GM19468 (cell line): ENCODE data around the gene GJA1.

ENCODE experiments used
- ATAC-seq: cut with Tn5 transposase; IDR thresholded peaks from one replicate; pipeline ENCODE4 v1.9.1; 2021; ENCODE audit warnings: mild to moderate bottlenecking, moderate library complexity, moderate number of reproducible peaks; ENCODE audit not compliant: unreplicated experiment; ENCODE audit errors: extremely low read depth

GJA1 gene

DNA sequence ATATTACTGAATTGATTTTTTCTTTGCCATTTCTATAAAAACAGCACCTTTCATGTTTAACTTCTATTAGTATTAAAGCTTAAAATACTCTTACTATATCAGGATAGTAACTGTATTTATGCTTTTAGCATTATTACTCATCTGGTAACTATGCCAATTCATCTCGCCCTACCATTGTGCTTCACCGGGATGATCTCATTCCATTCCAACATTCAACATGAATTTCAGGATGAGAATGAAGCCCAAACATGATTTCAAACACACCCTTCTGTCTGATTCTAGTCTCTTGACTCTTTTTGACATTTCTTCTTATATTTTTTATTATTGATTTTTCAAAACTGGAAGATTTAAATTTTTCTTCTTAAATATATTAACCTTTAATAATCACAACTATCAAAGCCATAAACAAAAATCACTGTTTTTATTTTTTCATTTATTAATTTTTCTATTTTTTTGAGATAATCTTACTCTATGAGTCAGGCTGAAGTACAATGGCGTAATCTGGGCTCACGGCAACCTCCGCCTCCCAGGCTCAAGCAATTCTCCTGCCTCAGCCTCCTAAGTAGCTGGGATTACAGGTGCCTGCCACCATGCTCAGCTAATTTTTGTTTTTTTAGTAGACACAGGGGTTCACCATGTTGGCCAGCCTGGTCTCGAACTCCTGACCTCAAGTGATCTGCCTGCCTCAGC, 46.7 kb downstream of the GJA1 start:
- ATAC-seq = no peak

DNA sequence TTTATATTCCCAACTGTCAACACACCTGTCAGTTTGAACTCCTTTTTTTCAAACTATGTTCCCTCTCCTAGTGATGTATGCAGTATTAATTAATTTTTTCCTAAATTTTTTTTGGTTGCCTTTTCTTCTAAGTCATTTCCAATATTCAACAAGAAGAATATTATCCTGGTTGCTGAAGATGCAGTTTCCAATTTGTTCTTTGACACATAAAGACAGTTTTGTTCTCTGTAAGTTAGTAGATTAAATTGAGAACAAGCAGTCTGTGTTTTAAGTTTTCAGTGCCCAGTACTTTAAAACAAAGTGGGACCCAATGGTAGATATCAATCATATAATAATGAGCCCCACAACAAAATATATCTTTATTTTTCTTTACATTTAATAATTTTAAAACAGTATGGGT, 47.3 kb downstream of the GJA1 start:
- ATAC-seq = no peak

DNA sequence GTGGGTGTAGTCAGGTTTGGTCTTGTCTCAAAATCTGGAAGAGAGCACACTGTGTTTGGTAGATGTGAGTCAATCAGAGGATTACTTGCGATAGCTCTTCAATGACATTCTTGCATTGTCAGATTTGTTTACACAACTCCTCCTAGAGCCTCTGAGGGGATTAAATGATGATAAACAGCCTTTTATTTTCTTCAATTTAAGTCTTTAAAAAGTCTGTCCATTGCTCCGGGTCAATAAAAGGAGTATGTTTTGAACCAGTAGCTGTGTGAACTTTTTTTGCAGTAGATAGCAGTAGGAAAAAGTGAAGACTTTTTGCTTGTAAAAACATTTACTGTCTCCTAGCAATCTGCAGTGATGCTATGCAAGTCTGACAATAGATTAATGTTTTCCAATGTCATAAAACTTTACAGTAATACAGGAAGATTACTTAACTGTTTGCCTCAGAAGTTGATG, 49.9 kb downstream of the GJA1 start:
- no peak for ATAC-seq

DNA sequence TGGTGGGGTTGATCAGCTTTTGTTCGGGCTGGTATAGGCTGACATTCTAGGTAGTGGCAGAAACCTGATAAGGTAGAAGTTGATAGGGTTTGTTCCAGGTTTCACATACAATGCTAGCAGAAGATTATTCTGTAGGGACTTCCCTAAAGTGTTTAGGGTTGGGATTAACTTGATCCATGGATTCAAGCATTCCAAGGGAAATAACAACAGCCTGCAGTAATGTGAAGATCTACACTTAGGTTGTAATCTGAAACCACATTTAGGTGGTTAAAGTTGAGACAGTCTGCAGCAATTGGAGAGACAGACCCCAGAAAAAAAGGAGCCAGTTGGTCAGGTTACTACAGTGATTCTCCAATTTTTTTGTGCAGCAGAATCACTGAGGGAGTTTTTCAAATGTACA, 56.1 kb downstream of the GJA1 start:
- no peak for ATAC-seq

DNA sequence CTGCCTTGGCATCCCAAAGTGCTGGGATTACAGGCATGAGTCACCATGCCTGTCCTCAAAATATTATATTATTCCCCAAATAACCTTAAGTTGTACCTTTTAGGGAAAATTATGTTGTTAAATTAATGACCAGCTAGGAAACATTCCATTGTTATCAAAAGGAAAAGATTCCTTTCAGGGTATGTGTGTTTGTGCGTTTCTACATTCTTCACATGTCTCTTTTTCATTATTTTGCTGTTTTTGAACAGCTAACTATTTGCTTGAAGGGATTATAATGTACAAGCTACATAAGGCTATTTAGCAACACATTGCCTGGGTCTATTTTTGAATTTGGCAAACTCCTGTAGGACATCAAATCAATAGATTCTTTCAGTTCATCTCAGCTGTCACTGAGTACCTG, 57.1 kb downstream of the GJA1 start:
- ATAC-seq = no peak

DNA sequence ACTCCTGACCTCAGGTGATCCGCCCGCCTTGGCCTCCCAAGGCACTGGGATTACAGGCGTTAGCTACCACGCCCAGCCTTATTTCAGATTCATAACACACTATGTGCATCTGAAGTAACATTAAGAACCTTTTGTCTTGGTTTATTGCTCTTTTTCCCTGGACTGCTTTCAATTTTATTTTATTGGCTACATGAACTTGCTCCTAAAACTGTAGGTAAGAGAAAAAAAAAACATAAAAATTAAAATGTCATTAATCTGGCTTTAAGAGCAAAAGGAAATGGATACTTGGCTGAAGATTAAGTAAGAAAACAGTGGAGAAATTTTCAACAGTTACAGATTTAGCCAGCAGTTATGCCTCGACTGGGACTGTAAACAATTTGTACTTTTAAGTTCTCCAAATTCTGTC, 62.5 kb downstream of the GJA1 start:
- ATAC-seq = no peak

DNA sequence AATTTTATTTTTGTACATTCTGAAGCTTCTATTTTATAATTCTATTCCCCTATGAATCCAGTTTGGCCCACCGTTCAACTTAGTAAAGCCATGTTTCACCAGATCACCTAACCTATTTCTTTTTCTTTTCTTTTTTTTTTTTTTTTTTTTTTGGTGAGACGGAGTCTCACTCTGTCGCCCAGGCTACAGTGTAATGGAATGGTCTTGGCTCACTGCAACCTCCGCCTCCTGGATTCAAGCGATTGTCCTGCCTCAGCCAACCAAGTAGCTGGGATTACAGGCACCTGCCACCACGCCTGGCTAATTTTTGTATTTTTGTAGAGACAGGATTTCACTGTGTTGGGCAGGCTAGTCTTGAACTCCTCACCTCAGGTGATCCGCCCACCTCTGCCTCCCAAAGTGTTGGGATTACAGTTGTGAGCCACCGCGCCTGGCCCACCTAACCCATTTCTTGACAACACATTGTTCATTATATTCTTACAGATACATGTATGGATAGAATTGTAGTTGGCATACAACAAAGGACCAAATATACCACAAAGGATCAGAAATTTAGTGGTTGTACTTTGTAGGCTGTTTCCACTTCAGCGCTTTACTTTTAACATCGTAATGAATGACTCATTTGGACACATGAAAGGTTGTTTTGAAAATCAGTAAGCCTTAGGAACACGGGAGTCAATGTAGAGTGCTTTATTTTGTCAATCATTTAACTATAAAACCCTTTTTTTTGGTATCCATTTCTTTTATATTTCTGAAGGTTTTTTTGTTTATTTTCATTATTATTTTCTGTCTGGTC, 63.2 kb downstream of the GJA1 start:
- ATAC-seq = no peak
